H9 (cell line): Measurements from ENCODE around the gene CDK6. TPM values are rescaled to one million over a fixed set of nuclear protein-coding genes. Genes with fewer than 3 reads are reported as not detected.

ENCODE experiments used
- DNase-seq: peaks from one replicate; pipeline ENCODE4 v3.0.0-alpha.2; 2017
- H2AFZ ChIP-seq: one replicate; pipeline ENCODE4 v1.6.1; 2013; ENCODE audit warnings: mild to moderate bottlenecking, low read length, control low read depth, moderate library complexity
- H2AK5ac ChIP-seq: 2 replicates; pipeline ENCODE4 v1.6.1; 2013; ENCODE audit warnings: low read length, control low read depth, mixed read lengths; ENCODE audit not compliant: insufficient read length
- H2BK120ac ChIP-seq: one replicate; pipeline ENCODE4 v1.6.1; 2013; ENCODE audit warnings: low read depth, mild to moderate bottlenecking, low read length, control low read depth, inconsistent platforms; ENCODE audit not compliant: poor library complexity, severe bottlenecking
- H2BK12ac ChIP-seq: 2 replicates; pipeline ENCODE4 v1.6.1; 2013; ENCODE audit warnings: low read length, control low read depth, mixed read lengths, low read depth; ENCODE audit not compliant: insufficient read length
- H2BK15ac ChIP-seq: 2 replicates; pipeline ENCODE4 v1.6.1; 2013; ENCODE audit warnings: low read depth, low read length, control low read depth
- H2BK20ac ChIP-seq: one replicate; pipeline ENCODE4 v1.6.1; 2013; ENCODE audit warnings: low read depth, mild to moderate bottlenecking, low read length, control low read depth, inconsistent platforms; ENCODE audit not compliant: poor library complexity, severe bottlenecking
- H2BK5ac ChIP-seq: 2 replicates; pipeline ENCODE4 v1.6.1; 2013; ENCODE audit warnings: low read length, control low read depth, mixed read lengths; ENCODE audit not compliant: insufficient read length
- H3K14ac ChIP-seq: 2 replicates; pipeline ENCODE4 v1.6.1; 2013; ENCODE audit warnings: low read length, control low read depth; ENCODE audit not compliant: insufficient read depth
- H3K18ac ChIP-seq: 2 replicates; pipeline ENCODE4 v1.6.1; 2013; ENCODE audit warnings: low read depth, mild to moderate bottlenecking, mixed read lengths, low read length, control low read depth; ENCODE audit not compliant: insufficient read length
- H3K23ac ChIP-seq: 2 replicates; pipeline ENCODE4 v1.6.1; 2013; ENCODE audit warnings: low read length, control low read depth, mixed read lengths, low read depth; ENCODE audit not compliant: insufficient read length
- H3K23me2 ChIP-seq: 2 replicates; pipeline ENCODE4 v1.6.1; 2013; ENCODE audit warnings: low read depth, mild to moderate bottlenecking, mixed read lengths, low read length, control low read depth; ENCODE audit not compliant: insufficient read length, poor library complexity, severe bottlenecking
- H3K27ac ChIP-seq: 2 replicates; pipeline ENCODE4 v1.5.1; 2013; ENCODE audit warnings: low read length, control low read depth, mixed read lengths, low read depth; ENCODE audit not compliant: insufficient read length
- H3K27me3 ChIP-seq: 2 replicates; pipeline ENCODE4 v1.6.1; 2013; ENCODE audit warnings: low read length, control low read depth, inconsistent platforms; ENCODE audit not compliant: insufficient read depth
- H3K4ac ChIP-seq: 2 replicates; pipeline ENCODE4 v1.6.1; 2013; ENCODE audit warnings: low read depth, mild to moderate bottlenecking, control low read depth, inconsistent platforms, low read length, moderate library complexity
- H3K4me1 ChIP-seq: 2 replicates; pipeline ENCODE4 v1.6.1; 2013; ENCODE audit warnings: low read length, control low read depth, inconsistent platforms; ENCODE audit not compliant: insufficient read depth
- H3K4me2 ChIP-seq: 2 replicates; pipeline ENCODE4 v1.6.1; 2013; ENCODE audit warnings: low read length, control low read depth, mixed read lengths; ENCODE audit not compliant: insufficient read length, insufficient read depth
- H3K56ac ChIP-seq: 2 replicates; pipeline ENCODE4 v1.6.1; 2013; ENCODE audit warnings: low read depth, mild to moderate bottlenecking, mixed read lengths, low read length, control low read depth; ENCODE audit not compliant: insufficient read length
- H3K79me1 ChIP-seq: 2 replicates; pipeline ENCODE4 v1.6.1; 2013; ENCODE audit warnings: low read depth, mild to moderate bottlenecking, moderate library complexity, low read length, control low read depth, inconsistent platforms; ENCODE audit not compliant: insufficient read depth, poor library complexity, severe bottlenecking
- H3K79me2 ChIP-seq: 2 replicates; pipeline ENCODE4 v1.6.1; 2013; ENCODE audit warnings: low read length, control low read depth, inconsistent platforms; ENCODE audit not compliant: insufficient read depth
- H3K9ac ChIP-seq: 2 replicates; pipeline ENCODE4 v1.6.1; 2013; ENCODE audit warnings: low read length, control low read depth, mixed read lengths; ENCODE audit not compliant: insufficient read length; ENCODE audit errors: extremely low read depth
- H3K9me3 ChIP-seq: one replicate; pipeline ENCODE4 v1.6.1; 2013; ENCODE audit warnings: low read depth, low read length, inconsistent platforms; ENCODE audit not compliant: control insufficient read depth
- H3T11ph ChIP-seq: one replicate; pipeline ENCODE4 v1.6.1; 2013; ENCODE audit warnings: mild to moderate bottlenecking, low read length, control low read depth, inconsistent platforms
- H4K20me1 ChIP-seq: one replicate; pipeline ENCODE4 v1.6.1; 2013; ENCODE audit not compliant: control insufficient read depth, insufficient read length, insufficient read depth
- H4K5ac ChIP-seq: 2 replicates; pipeline ENCODE4 v1.6.1; 2013; ENCODE audit warnings: low read depth, mild to moderate bottlenecking, mixed read lengths, low read length, control low read depth; ENCODE audit not compliant: insufficient read length
- H4K8ac ChIP-seq: replicated peaks from 2 replicates; pipeline ENCODE4 v1.6.1; 2013; ENCODE audit warnings: low read length, control low read depth, mixed read lengths, low read depth; ENCODE audit not compliant: insufficient read length
- H4K91ac ChIP-seq: 2 replicates; pipeline ENCODE4 v1.6.1; 2013; ENCODE audit warnings: low read depth, mild to moderate bottlenecking, moderate library complexity, mixed read lengths, low read length, control low read depth; ENCODE audit not compliant: insufficient read length
- H3K27ac Mint-ChIP-seq, 3 experiments: 2 replicates in 2 of 3; 3 replicates in 1 of 3; pipeline ENCODE4 v1.8.0; 2020 to 2021; ENCODE audit warnings: mixed read lengths in 3 of 3, mild to moderate bottlenecking in 1 of 3, moderate library complexity in 1 of 3
- H3K27me3 Mint-ChIP-seq: 2 replicates; pipeline ENCODE4 v1.8.0; 2021; ENCODE audit warnings: low read depth, mild to moderate bottlenecking, moderate library complexity, mixed read lengths
- H3K36me3 Mint-ChIP-seq, 3 experiments: 2 replicates in 2 of 3; 3 replicates in 1 of 3; pipeline ENCODE4 v1.8.0; 2020 to 2021; ENCODE audit warnings: low read depth in 3 of 3, mixed read lengths in 3 of 3; ENCODE audit not compliant: insufficient read depth in 1 of 3
- H3K4me1 Mint-ChIP-seq, 2 experiments: 2 replicates each; pipeline ENCODE4 v1.8.0; 2020; ENCODE audit warnings: mixed read lengths in 2 of 2
- H3K4me3 Mint-ChIP-seq, 2 experiments: 2 replicates in 1 of 2; 3 replicates in 1 of 2; pipeline ENCODE4 v1.8.0; 2020 to 2021; ENCODE audit warnings: mild to moderate bottlenecking in 2 of 2, mixed read lengths in 2 of 2, moderate library complexity in 1 of 2
- H3K9me3 Mint-ChIP-seq, 2 experiments: 2 replicates in 1 of 2; 3 replicates in 1 of 2; pipeline ENCODE4 v1.8.0; 2020; ENCODE audit warnings: mild to moderate bottlenecking in 2 of 2, mixed read lengths in 2 of 2, moderate library complexity in 1 of 2
- WGBS: extraction: QIAGEN DNeasy Blood & Tissue Kit; methylation state at CpG from one replicate; pipeline ENCODE4 v1.1.7; 2013; ENCODE audit warnings: missing lambda C conversion rate, low lambda C conversion rate, mixed read lengths; ENCODE audit not compliant: insufficient read length; ENCODE audit errors: extremely low coverage; 5-methylcytosine and 5-hydroxymethylcytosine counted together
- total RNA-seq: library from RNA; stranded (reverse); gene quantifications from 2 replicates; pipeline ENCODE4 v1.2.1, GENCODE V29; 2021
- TF ChIP-seq, protein P1 (sequence below): fragments of 200-600 bp; sonication (generic); conservative IDR thresholded peaks from 3 replicates; pipeline ENCODE4 v1.8.0; 2021; ENCODE audit warnings: antibody characterized with exemption, mild to moderate bottlenecking

The CDK6 gene
- total RNA-seq, 1 experiment from 2014 or later, result 30.0 TPM

GRCh38 chr7:92750946-92751345 lies 85.4 kb downstream of the CDK6 start:
- Histone ChIP-seq H3K4me1 (peaks cover 6% of the 10 kb centered on the region; the same call in 1 of the 2 replicates), H3K18ac (no peak overlapping the region), H3K79me2 (no peaks in the 10 kb centered on the region), H3K9me3 (no peaks in the 10 kb centered on the region), H2AFZ (no peak overlapping the region), H4K20me1 (no peaks in the 10 kb centered on the region), H3K4ac (no peak overlapping the region), H3T11ph (no peak overlapping the region), H4K8ac (no peak overlapping the region), H2BK120ac (no peak overlapping the region), H2BK12ac (no peak overlapping the region), H3K56ac (no peak overlapping the region), H3K23ac (no peak overlapping the region), H2BK20ac (no peak overlapping the region), H3K14ac (no peak overlapping the region), H2AK5ac (no peak overlapping the region), H3K9ac (no peak overlapping the region), H4K5ac (no peak overlapping the region), H3K27me3 (no peaks in the 10 kb centered on the region), H3K23me2 (no peaks in the 10 kb centered on the region), H3K4me2 (no peak overlapping the region), H2BK5ac (no peak overlapping the region), H2BK15ac (no peak overlapping the region), H3K79me1 (no peaks in the 10 kb centered on the region), H4K91ac (no peak overlapping the region), H3K27ac (no peak overlapping the region)
- Mint-ChIP-seq H3K4me1 (peaks cover 44 to 58% of the 10 kb centered on the region in 2 experiments), H3K27me3 (no peaks in the 10 kb centered on the region), H3K36me3 (no peaks in the 10 kb centered on the region; a peak in 1 of 7 replicates), H3K4me3 (no peak overlapping the region), H3K27ac (peak overlapping the region in 1 of 3 experiments; percentile 40; a peak in 1 of 7 replicates), H3K9me3 (no peaks in the 10 kb centered on the region; a peak in 1 of 5 replicates)
- WGBS, result no CpG with 5 or more reads among the region's 6 CpGs
- TF ChIP-seq, protein P1, sequence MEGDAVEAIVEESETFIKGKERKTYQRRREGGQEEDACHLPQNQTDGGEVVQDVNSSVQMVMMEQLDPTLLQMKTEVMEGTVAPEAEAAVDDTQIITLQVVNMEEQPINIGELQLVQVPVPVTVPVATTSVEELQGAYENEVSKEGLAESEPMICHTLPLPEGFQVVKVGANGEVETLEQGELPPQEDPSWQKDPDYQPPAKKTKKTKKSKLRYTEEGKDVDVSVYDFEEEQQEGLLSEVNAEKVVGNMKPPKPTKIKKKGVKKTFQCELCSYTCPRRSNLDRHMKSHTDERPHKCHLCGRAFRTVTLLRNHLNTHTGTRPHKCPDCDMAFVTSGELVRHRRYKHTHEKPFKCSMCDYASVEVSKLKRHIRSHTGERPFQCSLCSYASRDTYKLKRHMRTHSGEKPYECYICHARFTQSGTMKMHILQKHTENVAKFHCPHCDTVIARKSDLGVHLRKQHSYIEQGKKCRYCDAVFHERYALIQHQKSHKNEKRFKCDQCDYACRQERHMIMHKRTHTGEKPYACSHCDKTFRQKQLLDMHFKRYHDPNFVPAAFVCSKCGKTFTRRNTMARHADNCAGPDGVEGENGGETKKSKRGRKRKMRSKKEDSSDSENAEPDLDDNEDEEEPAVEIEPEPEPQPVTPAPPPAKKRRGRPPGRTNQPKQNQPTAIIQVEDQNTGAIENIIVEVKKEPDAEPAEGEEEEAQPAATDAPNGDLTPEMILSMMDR, result no peak
- no peak for DNase-seq
